IMR-90 (cell line): ENCODE data around the gene IGFBP7.

Source experiments
- CEBPB ChIP-seq: IDR thresholded peaks from 2 replicates; pipeline ENCODE4 v1.6.1; 2012; ENCODE audit warnings: low read depth, low read length, improper control_type of control experiment
- CHD1 ChIP-seq: IDR thresholded peaks from 2 replicates; pipeline ENCODE4 v1.6.1; 2012; ENCODE audit warnings: low read depth, low read length, improper control_type of control experiment
- CTCF ChIP-seq: conservative IDR thresholded peaks from 2 replicates; pipeline ENCODE4 v1.5.1; 2012; ENCODE audit warnings: mild to moderate bottlenecking, low read depth, low read length, improper control_type of control experiment
- FOS ChIP-seq: fragments of 150-350 bp; IDR thresholded peaks from 2 replicates; pipeline ENCODE4 v1.6.1; 2016; ENCODE audit warnings: low read depth, low read length
- POLR2A ChIP-seq: IDR thresholded peaks from 2 replicates; pipeline ENCODE4 v1.6.1; 2012; ENCODE audit warnings: mild to moderate bottlenecking, low read depth, low read length
- RAD21 ChIP-seq: IDR thresholded peaks from 2 replicates; pipeline ENCODE4 v1.6.1; 2012; ENCODE audit warnings: low read length, improper control_type of control experiment
- RCOR1 ChIP-seq: IDR thresholded peaks from 2 replicates; pipeline ENCODE4 v1.6.1; 2012; ENCODE audit warnings: mild to moderate bottlenecking, low read length, improper control_type of control experiment; ENCODE audit not compliant: insufficient replicate concordance
- RFX5 ChIP-seq: IDR thresholded peaks from 2 replicates; pipeline ENCODE4 v1.8.0; 2012; ENCODE audit warnings: low read depth, mild to moderate bottlenecking, low read length, moderate library complexity
- SMC3 ChIP-seq: fragments of 150-350 bp; IDR thresholded peaks from 2 replicates; pipeline ENCODE4 v1.6.1; 2016; ENCODE audit warnings: low read depth, mild to moderate bottlenecking, antibody characterized with exemption, low read length, moderate library complexity
- USF2 ChIP-seq: fragments of 150-350 bp; IDR thresholded peaks from 2 replicates; pipeline ENCODE4 v1.6.1; 2017; ENCODE audit warnings: mild to moderate bottlenecking, antibody characterized with exemption, low read length, low read depth

- TF ChIP-seq CEBPB: no peak
- TF ChIP-seq CTCF: no peak
- TF ChIP-seq POLR2A: no peak
- no peak for TF ChIP-seq SMC3
- TF ChIP-seq RCOR1: no peak
- no peak for TF ChIP-seq FOS
- no peak for TF ChIP-seq RAD21
- TF ChIP-seq RFX5: no peak
- no peak for TF ChIP-seq USF2
- no peak for TF ChIP-seq CHD1
These were observed 21.9 kb upstream of the IGFBP7 start for GRCh38 chr4:57131849-57132742.
